SK-N-SH (cell line): ENCODE results near the gene AEBP1.

ENCODE experiments used
- ELF1 ChIP-seq: IDR thresholded peaks from 2 replicates; pipeline ENCODE4 v1.4.0; 2012
- EP300 ChIP-seq, 2 experiments: IDR thresholded peaks; 2 replicates each; pipeline versions ENCODE4 v1.4.0 to v1.6.1; 2012; ENCODE audit warnings: borderline replicate concordance in 1 of 2, low read depth in 1 of 2, low read length in 1 of 2
- EZH2phosphoT487 ChIP-seq: fragments of 200-600 bp; sonication (generic); IDR thresholded peaks from 2 replicates; pipeline ENCODE4 v1.6.1; 2017; ENCODE audit warnings: low read depth, mixed run types, mild to moderate bottlenecking, antibody characterized with exemption, moderate library complexity, borderline replicate concordance
- FOXM1 ChIP-seq: IDR thresholded peaks from 2 replicates; pipeline ENCODE4 v1.4.0; 2012; ENCODE audit warnings: low read depth, mild to moderate bottlenecking
- GABPA ChIP-seq: IDR thresholded peaks from 2 replicates; pipeline ENCODE4 v1.4.0; 2012; ENCODE audit warnings: low read depth, mild to moderate bottlenecking
- GATA2 ChIP-seq: sonication (generic); formaldehyde crosslinking; IDR thresholded peaks from 2 replicates; pipeline ENCODE4 v1.5.0; 2020; ENCODE audit warnings: mild to moderate bottlenecking, missing genetic modification reagents
- NRF1 ChIP-seq: IDR thresholded peaks from 2 replicates; pipeline ENCODE4 v1.6.1; 2012; ENCODE audit warnings: low read depth, mild to moderate bottlenecking, low read length
- POLR2AphosphoS5 ChIP-seq: IDR thresholded peaks from 2 replicates; pipeline ENCODE4 v1.6.1; 2012; ENCODE audit warnings: low read depth, low read length
- USF2 ChIP-seq: fragments of 150-350 bp; IDR thresholded peaks from 2 replicates; pipeline ENCODE4 v1.6.1; 2017; ENCODE audit warnings: antibody characterized with exemption, low read length, low read depth, borderline replicate concordance
- YY1 ChIP-seq: IDR thresholded peaks from 2 replicates; pipeline ENCODE4 v1.4.0; 2012; ENCODE audit warnings: low read depth, mild to moderate bottlenecking
- TF ChIP-seq, protein P1 (sequence below): fragments of 200-600 bp; sonication (generic); IDR thresholded peaks from 2 replicates; pipeline ENCODE4 v1.6.1; 2017; ENCODE audit warnings: antibody characterized with exemption, mild to moderate bottlenecking, moderate library complexity
- TF ChIP-seq, protein P2 (sequence below): IDR thresholded peaks from 2 replicates; pipeline ENCODE4 v1.6.1; 2012; ENCODE audit warnings: mild to moderate bottlenecking, low read depth, low read length, moderate library complexity
- TF ChIP-seq, protein P3 (sequence below): IDR thresholded peaks from 2 replicates; pipeline ENCODE4 v1.4.0; 2012; ENCODE audit warnings: low read depth, borderline replicate concordance

DNA sequence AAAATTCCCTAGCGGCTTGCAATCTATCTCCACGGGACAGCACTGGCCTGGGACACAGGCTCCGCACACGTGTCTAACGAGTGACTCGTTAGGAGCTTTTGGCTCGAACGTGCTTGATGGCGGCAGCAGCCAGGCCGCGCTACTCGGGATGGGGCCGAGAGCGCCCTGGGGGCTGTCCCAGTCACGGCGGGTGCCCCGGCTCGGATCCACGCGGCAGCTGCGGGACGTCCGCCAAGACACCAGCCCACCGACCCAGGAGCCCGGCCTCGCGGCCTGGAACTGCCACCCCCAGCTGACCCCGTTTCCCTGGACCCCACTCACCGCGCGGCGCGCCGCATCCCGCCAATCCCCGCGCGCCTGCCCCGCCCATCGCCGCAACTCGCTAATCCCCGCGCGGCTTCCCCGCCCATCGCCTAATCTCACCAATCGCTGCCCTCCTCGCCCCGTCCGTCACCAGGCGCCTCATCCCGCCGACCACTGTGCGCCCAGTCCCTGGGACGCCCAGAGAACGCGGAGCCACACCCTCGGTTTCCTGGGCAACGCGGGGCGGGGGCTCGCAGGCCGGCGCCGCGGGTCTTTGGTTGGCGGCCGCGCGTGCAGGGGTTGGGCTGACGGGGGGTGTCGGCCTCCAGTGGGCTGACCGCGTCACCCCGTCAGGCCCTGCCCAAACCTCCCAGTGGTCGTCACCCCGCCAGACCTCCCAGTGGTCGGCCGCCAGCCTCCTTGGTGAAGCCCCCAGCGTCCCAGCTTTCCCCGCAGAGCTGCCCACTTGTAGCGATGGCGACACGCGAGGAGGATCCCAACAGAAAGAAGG lies 19.3 kb downstream of the AEBP1 start, which contains the start of gene POLD2:
- TF ChIP-seq, protein P1, sequence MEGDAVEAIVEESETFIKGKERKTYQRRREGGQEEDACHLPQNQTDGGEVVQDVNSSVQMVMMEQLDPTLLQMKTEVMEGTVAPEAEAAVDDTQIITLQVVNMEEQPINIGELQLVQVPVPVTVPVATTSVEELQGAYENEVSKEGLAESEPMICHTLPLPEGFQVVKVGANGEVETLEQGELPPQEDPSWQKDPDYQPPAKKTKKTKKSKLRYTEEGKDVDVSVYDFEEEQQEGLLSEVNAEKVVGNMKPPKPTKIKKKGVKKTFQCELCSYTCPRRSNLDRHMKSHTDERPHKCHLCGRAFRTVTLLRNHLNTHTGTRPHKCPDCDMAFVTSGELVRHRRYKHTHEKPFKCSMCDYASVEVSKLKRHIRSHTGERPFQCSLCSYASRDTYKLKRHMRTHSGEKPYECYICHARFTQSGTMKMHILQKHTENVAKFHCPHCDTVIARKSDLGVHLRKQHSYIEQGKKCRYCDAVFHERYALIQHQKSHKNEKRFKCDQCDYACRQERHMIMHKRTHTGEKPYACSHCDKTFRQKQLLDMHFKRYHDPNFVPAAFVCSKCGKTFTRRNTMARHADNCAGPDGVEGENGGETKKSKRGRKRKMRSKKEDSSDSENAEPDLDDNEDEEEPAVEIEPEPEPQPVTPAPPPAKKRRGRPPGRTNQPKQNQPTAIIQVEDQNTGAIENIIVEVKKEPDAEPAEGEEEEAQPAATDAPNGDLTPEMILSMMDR, result no peak
- TF ChIP-seq GABPA, result no peak
- no peak for TF ChIP-seq USF2
- TF ChIP-seq, protein P2, sequence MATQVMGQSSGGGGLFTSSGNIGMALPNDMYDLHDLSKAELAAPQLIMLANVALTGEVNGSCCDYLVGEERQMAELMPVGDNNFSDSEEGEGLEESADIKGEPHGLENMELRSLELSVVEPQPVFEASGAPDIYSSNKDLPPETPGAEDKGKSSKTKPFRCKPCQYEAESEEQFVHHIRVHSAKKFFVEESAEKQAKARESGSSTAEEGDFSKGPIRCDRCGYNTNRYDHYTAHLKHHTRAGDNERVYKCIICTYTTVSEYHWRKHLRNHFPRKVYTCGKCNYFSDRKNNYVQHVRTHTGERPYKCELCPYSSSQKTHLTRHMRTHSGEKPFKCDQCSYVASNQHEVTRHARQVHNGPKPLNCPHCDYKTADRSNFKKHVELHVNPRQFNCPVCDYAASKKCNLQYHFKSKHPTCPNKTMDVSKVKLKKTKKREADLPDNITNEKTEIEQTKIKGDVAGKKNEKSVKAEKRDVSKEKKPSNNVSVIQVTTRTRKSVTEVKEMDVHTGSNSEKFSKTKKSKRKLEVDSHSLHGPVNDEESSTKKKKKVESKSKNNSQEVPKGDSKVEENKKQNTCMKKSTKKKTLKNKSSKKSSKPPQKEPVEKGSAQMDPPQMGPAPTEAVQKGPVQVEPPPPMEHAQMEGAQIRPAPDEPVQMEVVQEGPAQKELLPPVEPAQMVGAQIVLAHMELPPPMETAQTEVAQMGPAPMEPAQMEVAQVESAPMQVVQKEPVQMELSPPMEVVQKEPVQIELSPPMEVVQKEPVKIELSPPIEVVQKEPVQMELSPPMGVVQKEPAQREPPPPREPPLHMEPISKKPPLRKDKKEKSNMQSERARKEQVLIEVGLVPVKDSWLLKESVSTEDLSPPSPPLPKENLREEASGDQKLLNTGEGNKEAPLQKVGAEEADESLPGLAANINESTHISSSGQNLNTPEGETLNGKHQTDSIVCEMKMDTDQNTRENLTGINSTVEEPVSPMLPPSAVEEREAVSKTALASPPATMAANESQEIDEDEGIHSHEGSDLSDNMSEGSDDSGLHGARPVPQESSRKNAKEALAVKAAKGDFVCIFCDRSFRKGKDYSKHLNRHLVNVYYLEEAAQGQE, result peak; percentile 28; the same call in 1 of the 2 replicates
- TF ChIP-seq ELF1, result no peak
- no peak for TF ChIP-seq GATA2 (CRISPR knock-in tag)
- TF ChIP-seq EZH2phosphoT487, result no peak
- TF ChIP-seq FOXM1, result no peak; the same call in 1 of the 2 replicates
- TF ChIP-seq EP300 (IDR thresholded peaks at IDR 0.05; ENCODE audit: borderline replicate concordance in 1 of 2, low read depth in 1 of 2, low read length in 1 of 2), result no peak
- TF ChIP-seq NRF1, result peak; percentile 57
- TF ChIP-seq, protein P3, sequence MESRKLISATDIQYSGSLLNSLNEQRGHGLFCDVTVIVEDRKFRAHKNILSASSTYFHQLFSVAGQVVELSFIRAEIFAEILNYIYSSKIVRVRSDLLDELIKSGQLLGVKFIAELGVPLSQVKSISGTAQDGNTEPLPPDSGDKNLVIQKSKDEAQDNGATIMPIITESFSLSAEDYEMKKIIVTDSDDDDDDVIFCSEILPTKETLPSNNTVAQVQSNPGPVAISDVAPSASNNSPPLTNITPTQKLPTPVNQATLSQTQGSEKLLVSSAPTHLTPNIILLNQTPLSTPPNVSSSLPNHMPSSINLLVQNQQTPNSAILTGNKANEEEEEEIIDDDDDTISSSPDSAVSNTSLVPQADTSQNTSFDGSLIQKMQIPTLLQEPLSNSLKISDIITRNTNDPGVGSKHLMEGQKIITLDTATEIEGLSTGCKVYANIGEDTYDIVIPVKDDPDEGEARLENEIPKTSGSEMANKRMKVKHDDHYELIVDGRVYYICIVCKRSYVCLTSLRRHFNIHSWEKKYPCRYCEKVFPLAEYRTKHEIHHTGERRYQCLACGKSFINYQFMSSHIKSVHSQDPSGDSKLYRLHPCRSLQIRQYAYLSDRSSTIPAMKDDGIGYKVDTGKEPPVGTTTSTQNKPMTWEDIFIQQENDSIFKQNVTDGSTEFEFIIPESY, result no peak
- peak; percentile 83 for TF ChIP-seq YY1
- peak; percentile 51; the same call in 1 of the 2 replicates for TF ChIP-seq POLR2AphosphoS5
